Heart left ventricle (tissue), 16 donors: ENCODE data around the gene NEK2. TPM values are rescaled to one million over a fixed set of nuclear protein-coding genes. Genes with fewer than 3 reads are reported as not detected.

Experiments used
- ATAC-seq, 4 donors: fragments of 200-7000 bp; cut with Tn5 transposase; one replicate each; pipeline ENCODE4 v1.9.1; 2020 to 2022; ENCODE audit warnings: moderate library complexity in 4 of 4, mild to moderate bottlenecking in 3 of 4, moderate number of reproducible peaks in 1 of 4
- DNase-seq, 5 donors: peaks; one replicate each; pipeline ENCODE4 v3.0.0-alpha.2; 2020
- H3K27ac ChIP-seq, 12 donors: fragments of 200-600 bp; sonication (generic) in 4 of 12; one replicate each; pipeline versions ENCODE4 v1.5.0 to v1.8.0; 2016 to 2022; ENCODE audit warnings: mild to moderate bottlenecking in 2 of 12
- H3K27me3 ChIP-seq, 9 donors: fragments of 200-600 bp; sonication (generic) in 2 of 9; one replicate each; pipeline versions ENCODE4 v1.5.1 to v1.8.0; 2016 to 2022; ENCODE audit warnings: mild to moderate bottlenecking in 3 of 9
- H3K36me3 ChIP-seq, 9 donors: fragments of 200-600 bp; sonication (generic) in 2 of 9; one replicate each; pipeline versions ENCODE4 v1.5.0 to v1.8.0; 2018 to 2022; ENCODE audit warnings: mild to moderate bottlenecking in 2 of 9
- H3K4me1 ChIP-seq, 12 donors: fragments of 200-600 bp; sonication (generic) in 4 of 12; one replicate each; pipeline versions ENCODE4 v1.5.0 to v1.8.0; 2016 to 2022; ENCODE audit warnings: mild to moderate bottlenecking in 3 of 12
- H3K4me3 ChIP-seq, 12 donors: fragments of 200-600 bp; sonication (generic) in 4 of 12; one replicate each; pipeline versions ENCODE4 v1.5.0 to v1.8.0; 2017 to 2022; ENCODE audit warnings: mild to moderate bottlenecking in 9 of 12, moderate library complexity in 4 of 12
- H3K9me3 ChIP-seq, 12 donors: fragments of 200-600 bp; sonication (generic) in 4 of 12; one replicate each; pipeline versions ENCODE4 v1.5.0 to v1.8.0; 2016 to 2022; ENCODE audit warnings: mild to moderate bottlenecking in 1 of 12
- POLR2A ChIP-seq, 2 donors: fragments of 450-650 bp; IDR thresholded peaks; one replicate each; pipeline ENCODE4 v1.6.1; 2017; ENCODE audit warnings: antibody characterized with exemption in 2 of 2, mild to moderate bottlenecking in 2 of 2, moderate library complexity in 2 of 2
- WGBS, 4 donors: extraction: QIAGEN DNeasy Blood & Tissue Kit in 2 of 4; methylation state at CpG; one replicate each; pipeline versions ENCODE4 v1.1.5 to v1.1.7; 2013 to 2018; 5-methylcytosine and 5-hydroxymethylcytosine counted together
- intact Hi-C, 10 donors: fragments of 100-400 bp; cut with DNase I; formaldehyde crosslinking; loops; one replicate each; pipeline versions ENCODE4 v1.11.1 to v1.14.2; 2022
- polyA plus RNA-seq, 2 donors: library from polyadenylated mRNA; stranded (reverse); fragments of 200-250 nt; gene quantifications; one replicate each; pipeline ENCODE4 v1.2.3, GENCODE V29; 2013
- total RNA-seq, 9 donors: library from RNA; depleted of rRNA in 2 of 9; stranded (reverse); fragments of >200 nt in 2 of 9; fragmentation: NEBNext Ultra II Directional in 3 of 9; extraction: Animal tissue kit (Norgen Biotek cat#: 25700) in 3 of 9; gene quantifications; one replicate each; pipeline versions ENCODE4 v1.1.0 to v1.2.4, GENCODE V29; 2016 to 2023
- TF ChIP-seq, protein P1 (sequence below), 12 donors: fragments of 200-600 bp; sonication (generic) in 4 of 12; IDR thresholded peaks; one replicate each; pipeline versions ENCODE4 v1.5.0 to v1.8.0; 2018 to 2022; ENCODE audit warnings: antibody characterized with exemption in 12 of 12, mild to moderate bottlenecking in 5 of 12
- donor health status: ischemic (EF 13 %, LVEDD 7.1; RV severe dilation, severe dysfunction).
- donor health status: healthy with polysubstance abuse.
- donor health status: DM: no; HTN: yes; CAD: no.
- donor health status: DM: no; HTN: no; CAD: no.
- donor health status: ischemic (EF 25% LVEDD 6.9; RV normal size, moderate dysfunction).
- donor health status: ischemic (EF 25% LVEDD 5.7; RV mildly dilated, moderate dysfunction).
- donor health status: healthy.
- donor health status: DM: yes; HTN: yes; CAD: no.
- donor health status: ischemic (EF 35%, LVEDD 5.7; RV mildly dilated, moderate dysfunction).
- donor health status: nonischemic (EF 11% LVEDD 7.7; RV severe dilation, severe dysfunction).
- donor health status: DM: yes; HTN: yes; CAD: no.
- donor health status: PGD.
- donor health status: ischemic (EF 29% LVEDD 5.4; RV normal size, mild dysfunction).
- donor health status: nonischemic (EF 23%, LVEDD 6.1; RV moderate dilation, normal function).

NEK2 gene
- total and polyA plus RNA-seq, 11 donors = 0.10 to 2.5 (median 0.31) TPM; not detected in 5

DNA sequence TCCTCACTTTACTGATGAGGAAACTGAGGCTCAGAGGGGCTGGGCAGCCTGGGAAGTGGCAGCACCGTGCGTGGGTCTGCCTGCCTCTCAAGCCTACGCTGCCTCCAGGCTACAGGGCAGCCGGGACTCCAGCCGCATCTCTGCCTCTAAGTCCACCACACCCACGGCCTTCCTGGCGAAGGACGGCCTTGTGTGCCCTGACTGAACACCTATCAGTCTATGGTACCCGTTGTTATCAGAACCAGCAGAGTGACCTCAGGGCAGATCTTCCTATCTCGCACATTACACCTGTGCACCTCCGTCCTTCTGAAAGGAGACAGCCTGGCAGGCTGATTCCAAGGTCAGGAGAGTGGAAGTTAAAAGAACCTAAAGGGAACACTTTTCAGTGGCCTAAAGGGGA is 60.8 kb downstream of the NEK2 start:
- intact Hi-C loops = loop anchor here in 3 of 10 donors (2.0 to 5.0 kb wide), 2 partner anchors 36 to 37 kb away; partner anchors contain the start of gene SLC30A1 (in 3 of the 3)
- DNase-seq (no peak), ATAC-seq (no peak)
- 84 to 86% (median 85%) methylated on average over 11 of the region's 11 CpGs for WGBS, 4 donors
- Histone ChIP-seq H3K9me3 (no peaks in the 10 kb centered on the region), H3K27ac (no peak overlapping the region), H3K4me3 (no peak overlapping the region), H3K27me3 (no peaks in the 10 kb centered on the region), H3K4me1 (peaks cover 0 to 50% (median 24%) of the 10 kb centered on the region in 12 donors), H3K36me3 (no peaks in the 10 kb centered on the region)
- TF ChIP-seq, protein P1, sequence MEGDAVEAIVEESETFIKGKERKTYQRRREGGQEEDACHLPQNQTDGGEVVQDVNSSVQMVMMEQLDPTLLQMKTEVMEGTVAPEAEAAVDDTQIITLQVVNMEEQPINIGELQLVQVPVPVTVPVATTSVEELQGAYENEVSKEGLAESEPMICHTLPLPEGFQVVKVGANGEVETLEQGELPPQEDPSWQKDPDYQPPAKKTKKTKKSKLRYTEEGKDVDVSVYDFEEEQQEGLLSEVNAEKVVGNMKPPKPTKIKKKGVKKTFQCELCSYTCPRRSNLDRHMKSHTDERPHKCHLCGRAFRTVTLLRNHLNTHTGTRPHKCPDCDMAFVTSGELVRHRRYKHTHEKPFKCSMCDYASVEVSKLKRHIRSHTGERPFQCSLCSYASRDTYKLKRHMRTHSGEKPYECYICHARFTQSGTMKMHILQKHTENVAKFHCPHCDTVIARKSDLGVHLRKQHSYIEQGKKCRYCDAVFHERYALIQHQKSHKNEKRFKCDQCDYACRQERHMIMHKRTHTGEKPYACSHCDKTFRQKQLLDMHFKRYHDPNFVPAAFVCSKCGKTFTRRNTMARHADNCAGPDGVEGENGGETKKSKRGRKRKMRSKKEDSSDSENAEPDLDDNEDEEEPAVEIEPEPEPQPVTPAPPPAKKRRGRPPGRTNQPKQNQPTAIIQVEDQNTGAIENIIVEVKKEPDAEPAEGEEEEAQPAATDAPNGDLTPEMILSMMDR (IDR thresholded peaks at IDR 0.05) = no peak
- TF ChIP-seq POLR2A (IDR thresholded peaks at IDR 0.05) = no peak

- H3K36me3 ChIP-seq = no peaks in the 10 kb centered on the region
- no peak overlapping the region for H3K4me3 ChIP-seq
- no peaks in the 10 kb centered on the region for H3K27me3 ChIP-seq
- DNase-seq (no peak), ATAC-seq (no peak)
- 53 to 74% (median 64%) methylated on average over 5 of the region's 5 CpGs for WGBS, 4 donors
- peaks cover 0 to 50% (median 24%) of the 10 kb centered on the region in 12 donors for H3K4me1 ChIP-seq
- H3K27ac ChIP-seq = peak overlapping the region in 9 of 12 donors; percentile 71 to 87 (median 76)
- H3K9me3 ChIP-seq = no peaks in the 10 kb centered on the region
- TF ChIP-seq POLR2A (IDR thresholded peaks at IDR 0.05) = no peak
- TF ChIP-seq, protein P1 (IDR thresholded peaks at IDR 0.05) = no peak
- intact Hi-C loops = loop anchor here in 3 of 10 donors (2.0 to 5.0 kb wide), 2 partner anchors 35 to 37 kb away; partner anchors contain the start of gene SLC30A1 (in 3 of the 3)
Observed at GRCh38 chr1:211613951-211614350, 61.5 kb downstream of the NEK2 start.

- DNase-seq = peak; percentile 76 to 89 (median 86)
- Histone ChIP-seq H3K9me3 (no peaks in the 10 kb centered on the region), H3K4me3 (no peak overlapping the region), H3K27me3 (no peaks in the 10 kb centered on the region), H3K4me1 (peaks cover 0 to 50% (median 24%) of the 10 kb centered on the region in 12 donors), H3K36me3 (no peaks in the 10 kb centered on the region), H3K27ac (peak overlapping the region; percentile 51 to 87 (median 74))
- peak; percentile 80 to 92 (median 91) for ATAC-seq
- WGBS, 4 donors = 55 to 65% (median 63%) methylated on average over 8 of the region's 8 CpGs
- intact Hi-C loops = loop anchor here in 2 of 10 donors (5.0 kb wide), 1 partner anchor 36 kb away; the partner anchor contains the start of gene SLC30A1 (in 2 of the 2)
- no peak for TF ChIP-seq POLR2A (IDR thresholded peaks at IDR 0.05)
- TF ChIP-seq, protein P1 (IDR thresholded peaks at IDR 0.05) = no peak
Observed at GRCh38 chr1:211613108-211613947, 62.1 kb downstream of the NEK2 start.

DNA sequence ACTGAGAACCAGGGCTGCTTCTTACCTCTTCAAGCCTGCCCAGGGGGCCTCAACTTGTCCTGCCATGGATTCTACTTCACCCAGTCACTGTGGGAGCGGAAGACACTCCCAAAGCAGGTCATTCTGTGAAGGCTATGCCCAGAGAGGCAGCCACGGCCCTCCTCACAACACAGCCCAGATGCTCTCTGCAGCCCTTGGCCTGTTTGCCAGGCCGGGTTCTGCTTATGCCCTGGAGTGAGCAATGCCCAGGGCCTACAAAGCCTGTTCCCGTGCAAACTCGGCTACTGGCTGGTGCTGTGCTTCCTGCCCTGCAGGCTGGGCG is 62.7 kb downstream of the NEK2 start:
- ATAC-seq = no peak
- Histone ChIP-seq H3K27ac (peak overlapping the region; percentile 51 to 87 (median 74)), H3K4me1 (peaks cover 0 to 55% (median 24%) of the 10 kb centered on the region in 12 donors), H3K27me3 (no peaks in the 10 kb centered on the region), H3K4me3 (no peak overlapping the region), H3K9me3 (no peaks in the 10 kb centered on the region), H3K36me3 (no peaks in the 10 kb centered on the region)
- WGBS, 4 donors = 85 to 100% (median 94%) methylated on average over 2 to 6 of the region's 6 CpGs
- DNase-seq = no peak
- no peak for TF ChIP-seq POLR2A (IDR thresholded peaks at IDR 0.05)
- TF ChIP-seq, protein P1 (IDR thresholded peaks at IDR 0.05) = no peak
- intact Hi-C loops = loop anchor here in 2 of 10 donors (5.0 kb wide), 1 partner anchor 35 kb away; the partner anchor contains the start of gene SLC30A1 (in 2 of the 2)
